B cell (primary cell): ENCODE data around the gene GPR137. TPM values are rescaled to one million over a fixed set of nuclear protein-coding genes. Genes with fewer than 3 reads are reported as not detected.

Source experiments
- ATAC-seq: fragments of 200-7000 bp; cut with Tn5 transposase; one replicate; pipeline ENCODE4 v1.10.0; 2021; ENCODE audit warnings: low read depth, mild to moderate bottlenecking, moderate number of reproducible peaks, moderate library complexity
- CTCF ChIA-PET: fragments of 350-600 bp; sonication (Branson Sonifier 250); formaldehyde crosslinking; loops from one replicate; lab custom pipeline; 2021; ENCODE audit warnings: antibody characterized with exemption, inconsistent platforms; lab: Charles Lee
- POLR2A ChIA-PET: fragments of 350-600 bp; sonication (Branson Sonifier 250); formaldehyde crosslinking; loops from one replicate; lab custom pipeline; 2021; ENCODE audit warnings: antibody characterized with exemption; lab: Charles Lee
- DNase-seq: peaks from one replicate; pipeline ENCODE4 v3.0.0; 2013
- H2AFZ ChIP-seq: 2 replicates; pipeline ENCODE4 v1.6.1; 2012; ENCODE audit warnings: mild to moderate bottlenecking, low read depth, low read length; ENCODE audit not compliant: insufficient read depth, poor library complexity, severe bottlenecking
- H3K27ac ChIP-seq, 2 donors: 1 replicate in 1 of 2; 2 replicates in 1 of 2; pipeline ENCODE4 v1.5.1; 2012 to 2013; ENCODE audit warnings: low read length in 2 of 2, mild to moderate bottlenecking in 2 of 2, moderate library complexity in 1 of 2
- H3K27me3 ChIP-seq, 4 experiments: fragments of 200-600 bp in 1 of 4; sonication (generic) in 1 of 4; replicated peaks in 1 of 4; 1 replicate in 2 of 4; 2 replicates in 2 of 4; pipeline versions ENCODE4 v1.6.1 to v1.7.0; 2013 to 2016; ENCODE audit warnings: low read length in 3 of 4, mild to moderate bottlenecking in 2 of 4, mixed read lengths in 1 of 4, moderate library complexity in 1 of 4; ENCODE audit not compliant: insufficient read depth in 4 of 4, control insufficient read depth in 3 of 4; ENCODE audit errors: control extremely low read depth in 1 of 4
- H3K36me3 ChIP-seq, 2 experiments: replicated peaks in 1 of 2; 1 replicate in 1 of 2; 2 replicates in 1 of 2; pipeline versions ENCODE4 v1.6.1 to v1.7.1; 2013; ENCODE audit warnings: low read length in 1 of 2; ENCODE audit not compliant: insufficient read depth in 2 of 2, control insufficient read depth in 1 of 2; ENCODE audit errors: control extremely low read depth in 1 of 2, extremely low read depth in 1 of 2
- H3K4me1 ChIP-seq, 2 donors: fragments of 200-600 bp in 1 of 2; sonication (generic) in 1 of 2; 1 replicate in 1 of 2; 2 replicates in 1 of 2; pipeline versions ENCODE4 v1.5.1 to v1.6.1; 2013 to 2017; ENCODE audit warnings: low read length in 2 of 2; ENCODE audit not compliant: control insufficient read depth in 2 of 2, insufficient read depth in 2 of 2
- H3K4me2 ChIP-seq: replicated peaks from 2 replicates; pipeline ENCODE3; 2012; ENCODE audit warnings: mild to moderate bottlenecking, low read depth, low read length; ENCODE audit not compliant: poor library complexity, severe bottlenecking
- H3K4me3 ChIP-seq, 5 experiments: fragments of 200-600 bp in 1 of 5; sonication (generic) in 1 of 5; 1 replicate in 3 of 5; 2 replicates in 2 of 5; pipeline versions ENCODE4 v1.5.1 to v1.7.0; 2011 to 2016; ENCODE audit warnings: low read length in 4 of 5, mild to moderate bottlenecking in 4 of 5, low read depth in 2 of 5, control low read depth in 1 of 5, moderate library complexity in 1 of 5; ENCODE audit not compliant: insufficient read depth in 1 of 5; ENCODE audit errors: control extremely low read depth in 1 of 5, extremely low read depth in 1 of 5
- H3K79me2 ChIP-seq: fragments of 200-600 bp; sonication (generic); one replicate; pipeline ENCODE4 v1.6.0; 2016; ENCODE audit warnings: low read length; ENCODE audit not compliant: control insufficient read depth, insufficient read depth
- H3K9ac ChIP-seq: fragments of 200-600 bp; sonication (generic); 2 replicates; pipeline ENCODE4 v1.6.1; 2017; ENCODE audit warnings: mild to moderate bottlenecking, low read length, moderate library complexity
- H3K9me3 ChIP-seq, 3 donors: one replicate each; pipeline versions ENCODE4 v1.6.1 to v1.7.1; 2013; ENCODE audit warnings: low read length in 2 of 3; ENCODE audit not compliant: control insufficient read depth in 2 of 3, insufficient read depth in 1 of 3; ENCODE audit errors: control extremely low read depth in 1 of 3
- H4K20me1 ChIP-seq: 2 replicates; pipeline ENCODE4 v1.6.0; 2012; ENCODE audit warnings: mild to moderate bottlenecking, low read length; ENCODE audit not compliant: insufficient read depth, control insufficient read depth, poor library complexity, severe bottlenecking
- H3K27ac Mint-ChIP-seq: one replicate; pipeline ENCODE4 v1.8.0; 2021; ENCODE audit warnings: mixed read lengths
- H3K27me3 Mint-ChIP-seq: one replicate; pipeline ENCODE4 v1.8.0; 2021; ENCODE audit warnings: mixed read lengths
- H3K4me1 Mint-ChIP-seq: one replicate; pipeline ENCODE4 v1.8.0; 2021; ENCODE audit warnings: mixed read lengths
- H3K4me3 Mint-ChIP-seq: one replicate; pipeline ENCODE4 v1.8.0; 2021; ENCODE audit warnings: mixed read lengths
- H3K9me3 Mint-ChIP-seq: one replicate; pipeline ENCODE4 v1.8.0; 2022; ENCODE audit warnings: mixed read lengths; ENCODE audit not compliant: insufficient read depth
- EZH2 ChIP-seq: IDR thresholded peaks from 2 replicates; pipeline ENCODE4 v1.6.1; 2012; ENCODE audit warnings: borderline replicate concordance, low read depth, mild to moderate bottlenecking, moderate library complexity, low read length; ENCODE audit not compliant: insufficient read depth, poor library complexity, severe bottlenecking
- WGBS: methylation state at CpG from one replicate; pipeline ENCODE4 v1.1.5; 2013; ENCODE audit warnings: missing lambda C conversion rate; ENCODE audit not compliant: insufficient coverage; 5-methylcytosine and 5-hydroxymethylcytosine counted together
- intact Hi-C: fragments of 100-400 bp; cut with micrococcal nuclease; formaldehyde crosslinking; loops from one replicate; pipeline ENCODE4 v1.10.0; 2022
- polyA plus RNA-seq: library from polyadenylated mRNA; depleted of rRNA; stranded (reverse); fragments of >200 nt; gene quantifications from 2 replicates; pipeline ENCODE4 v1.2.3, GENCODE V29; 2012
- total RNA-seq, 2 donors: library from RNA; stranded (reverse); fragments of 120-200 nt in 1 of 2; gene quantifications; 1 replicate in 1 of 2; 2 replicates in 1 of 2; pipeline versions ENCODE4 v1.2.3 to v1.2.4, GENCODE V29; 2013 to 2022
- TF ChIP-seq, protein P1 (sequence below): fragments of 200-600 bp; IDR thresholded peaks from one replicate; pipeline ENCODE4 v1.8.0; 2022; ENCODE audit warnings: antibody characterized with exemption, mild to moderate bottlenecking

The GPR137 gene
- total and polyA plus RNA-seq, 2 donors (not counting 1 experiment from before 2014, with no cell fraction given) = 49.9 to 66.1 TPM

GRCh38 chr11:64285885-64286800 lies 495 bp downstream of the GPR137 start:
- H3K9ac ChIP-seq = peak overlapping the region; percentile 100
- peak; percentile 56 for DNase-seq

More at GRCh38 chr11:64285885-64286800, 495 bp downstream of the GPR137 start:
- Histone ChIP-seq H3K27me3 (peaks cover 0 to 11% (median 5%) of the 10 kb centered on the region in 4 experiments), H3K79me2 (peaks cover 37% of the 10 kb centered on the region), H3K27ac (peak overlapping the region; percentile 58 to 100), H2AFZ (peak overlapping the region; percentile 74), H3K4me3 (peak overlapping the region in 4 of 5 experiments; percentile 84 to 97 (median 93)), H3K9me3 (peaks cover 0 to 5% (median 0%) of the 10 kb centered on the region in 3 donors), H3K4me2 (peak overlapping the region; percentile 97), H4K20me1 (peaks cover 22% of the 10 kb centered on the region), H3K36me3 (peaks cover 0 to 7% of the 10 kb centered on the region in 2 experiments), H3K4me1 (peaks cover 15 to 19% of the 10 kb centered on the region in 2 donors)
- Mint-ChIP-seq H3K27me3 (peaks cover 6% of the 10 kb centered on the region), H3K4me1 (peaks cover 24% of the 10 kb centered on the region), H3K4me3 (peak overlapping the region; percentile 88), H3K9me3 (no peaks in the 10 kb centered on the region), H3K27ac (peak overlapping the region; percentile 75)
- ChIA-PET POLR2A (interaction anchor here (1.3 to 5.7 kb wide), 7 partner anchors 14 to 78 kb away, joined by 3 to 67 read pairs (median 6); partner anchors contain the start of genes CATSPERZ, FKBP2, PLCB3 and PRDX5), CTCF (interaction anchor here (0.6 to 4.6 kb wide), 10 partner anchors 15 to 82 kb away, joined by 3 to 33 read pairs (median 6); partner anchors contain the start of genes CATSPERZ, FERMT3, PLCB3 and PRDX5)
- 63% methylated on average over 17 of the region's 40 CpGs for WGBS
- TF ChIP-seq EZH2 = no peak
- TF ChIP-seq, protein P1, sequence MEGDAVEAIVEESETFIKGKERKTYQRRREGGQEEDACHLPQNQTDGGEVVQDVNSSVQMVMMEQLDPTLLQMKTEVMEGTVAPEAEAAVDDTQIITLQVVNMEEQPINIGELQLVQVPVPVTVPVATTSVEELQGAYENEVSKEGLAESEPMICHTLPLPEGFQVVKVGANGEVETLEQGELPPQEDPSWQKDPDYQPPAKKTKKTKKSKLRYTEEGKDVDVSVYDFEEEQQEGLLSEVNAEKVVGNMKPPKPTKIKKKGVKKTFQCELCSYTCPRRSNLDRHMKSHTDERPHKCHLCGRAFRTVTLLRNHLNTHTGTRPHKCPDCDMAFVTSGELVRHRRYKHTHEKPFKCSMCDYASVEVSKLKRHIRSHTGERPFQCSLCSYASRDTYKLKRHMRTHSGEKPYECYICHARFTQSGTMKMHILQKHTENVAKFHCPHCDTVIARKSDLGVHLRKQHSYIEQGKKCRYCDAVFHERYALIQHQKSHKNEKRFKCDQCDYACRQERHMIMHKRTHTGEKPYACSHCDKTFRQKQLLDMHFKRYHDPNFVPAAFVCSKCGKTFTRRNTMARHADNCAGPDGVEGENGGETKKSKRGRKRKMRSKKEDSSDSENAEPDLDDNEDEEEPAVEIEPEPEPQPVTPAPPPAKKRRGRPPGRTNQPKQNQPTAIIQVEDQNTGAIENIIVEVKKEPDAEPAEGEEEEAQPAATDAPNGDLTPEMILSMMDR = no peak
- no peak for ATAC-seq
- intact Hi-C loops = loop anchor here (1.0 to 2.0 kb wide), 7 partner anchors 16 to 101 kb away; partner anchors contain the start of genes DNAJC4, ESRRA, FKBP2 and PPP1R14B
